ENCODE data around the gene CHP1.
"Not testable (repeated sequence)": the region's sequence is repeated elsewhere in the genome, so short reads cannot be mapped to it uniquely, and the experiment has no call there.

Gene CHP1

DNA sequence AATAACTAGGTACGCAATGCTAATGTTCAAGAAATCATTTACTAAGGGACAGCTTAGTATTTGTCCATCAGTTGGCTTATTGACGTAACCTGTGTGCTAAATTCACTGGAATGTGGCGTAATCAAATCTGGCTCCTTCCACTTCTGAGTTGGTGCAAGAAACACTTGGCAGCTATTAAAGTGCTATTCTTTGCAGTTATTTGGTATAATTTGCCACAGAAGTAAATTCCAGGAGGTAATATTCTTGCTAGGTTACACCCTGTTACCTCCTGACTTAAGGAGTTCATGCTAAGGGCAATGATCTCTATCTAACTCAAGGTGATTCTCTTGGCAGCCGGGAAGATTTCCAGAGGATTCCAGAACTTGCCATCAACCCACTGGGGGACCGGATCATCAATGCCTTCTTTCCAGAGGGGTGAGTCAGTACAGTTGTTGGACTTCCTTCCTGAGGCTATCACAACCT lies 25.5 kb downstream of the CHP1 start:
- no peak for DNase-seq (ENCODE audit: low read depth)

DNA sequence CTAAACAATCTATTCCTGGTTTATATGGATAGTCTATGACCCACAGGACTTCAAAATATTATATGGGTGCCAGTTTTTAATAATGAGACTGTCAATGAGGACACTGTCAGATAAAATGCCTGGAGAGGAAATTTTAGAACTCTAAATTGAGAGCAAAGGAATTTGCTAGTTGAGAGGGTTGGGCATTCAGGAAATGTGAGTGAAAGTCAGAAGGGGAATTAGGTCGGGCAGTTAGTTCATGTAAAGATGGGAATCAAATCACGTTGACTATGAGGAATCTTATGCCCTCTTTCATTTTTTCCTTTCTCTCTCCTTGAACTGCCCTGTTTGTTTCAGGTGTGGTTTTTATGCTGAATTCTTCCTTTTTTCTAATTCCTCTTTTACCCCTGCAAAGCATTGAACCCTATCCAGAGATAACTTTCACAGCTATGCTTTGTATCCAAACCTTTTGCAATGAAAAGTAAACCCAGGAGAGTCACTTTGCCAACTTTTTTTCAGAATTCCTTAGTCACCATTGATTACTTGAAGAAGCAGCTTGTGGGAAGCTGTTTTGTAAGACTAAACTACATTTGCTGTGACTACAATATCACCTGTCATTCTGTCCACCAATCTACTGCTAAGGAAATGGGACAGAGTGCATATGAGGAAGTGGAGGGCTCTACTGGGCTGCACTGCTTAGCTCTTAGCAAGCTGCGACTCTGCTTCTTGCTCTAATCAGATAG lies 27.8 kb downstream of the CHP1 start:
- DNase-seq (ENCODE audit: low read depth) = no peak

DNA sequence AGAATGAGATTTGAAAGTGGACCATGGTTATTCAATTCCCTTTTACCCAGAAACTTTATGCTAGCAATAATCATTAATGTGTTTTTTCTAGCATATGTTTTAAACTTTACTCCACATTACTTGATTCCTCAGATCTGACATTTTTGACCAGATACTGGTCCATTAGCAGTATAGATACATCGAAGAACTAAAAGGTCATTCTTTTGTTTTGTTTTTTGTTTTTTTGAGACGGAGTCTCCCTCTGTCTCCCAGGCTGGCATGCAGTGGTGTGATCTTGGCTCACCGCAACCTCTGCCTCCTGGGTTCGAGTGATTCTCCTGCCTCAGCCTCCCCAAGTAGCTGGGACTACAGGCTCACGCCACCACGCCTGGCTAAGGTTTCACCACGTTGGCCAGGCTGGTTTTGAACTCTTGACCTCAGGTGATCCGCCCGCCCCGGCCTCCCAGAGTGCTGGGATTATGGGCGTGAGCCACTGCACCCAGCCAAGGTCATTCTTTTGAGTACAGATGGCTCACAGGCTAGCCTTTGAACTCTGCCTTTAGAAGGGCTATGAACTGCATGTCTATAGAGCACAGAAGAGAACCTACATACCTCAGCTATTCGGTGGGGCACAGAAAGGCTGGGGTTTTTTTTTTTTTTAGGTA lies 28.6 kb downstream of the CHP1 start:
- no peak for DNase-seq (ENCODE audit: low read depth)

DNA sequence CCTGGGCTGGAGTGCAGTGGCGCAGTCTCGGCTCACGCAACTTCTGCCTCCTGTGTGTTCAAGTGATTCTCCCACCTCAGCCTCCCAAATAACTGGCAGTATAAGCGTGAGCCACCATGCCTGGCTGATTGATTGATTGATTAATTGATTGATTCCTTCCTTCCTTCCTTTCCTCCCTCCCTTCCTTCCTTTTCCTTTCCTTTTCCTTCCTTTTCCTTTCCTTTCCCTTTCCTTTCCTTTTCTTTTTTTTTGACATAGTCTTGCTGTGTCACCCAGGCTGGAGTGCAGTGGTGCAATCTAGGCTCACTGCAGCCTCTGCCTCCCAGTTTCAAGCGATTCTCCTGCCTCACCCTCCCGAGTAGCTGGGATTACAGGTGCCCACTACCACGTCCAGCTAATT lies 29.9 kb downstream of the CHP1 start:
- DNase-seq (ENCODE audit: low read depth) = not testable (repeated sequence)

DNA sequence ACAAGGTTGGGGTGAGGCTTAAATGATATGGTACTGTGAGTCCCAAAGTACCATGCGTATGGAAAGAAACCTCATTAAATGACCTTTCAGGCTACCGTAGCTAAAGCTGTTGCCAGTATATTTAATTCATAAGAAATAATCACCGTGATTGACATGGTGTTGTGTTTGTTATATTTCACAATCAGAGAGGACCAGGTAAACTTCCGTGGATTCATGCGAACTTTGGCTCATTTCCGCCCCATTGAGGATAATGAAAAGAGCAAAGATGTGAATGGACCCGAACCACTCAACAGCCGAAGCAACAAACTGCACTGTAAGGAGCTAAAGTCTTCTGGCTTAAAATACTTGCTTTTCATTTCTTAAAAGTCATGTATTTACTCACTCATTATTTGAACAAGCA lies 31.5 kb downstream of the CHP1 start:
- DNase-seq (ENCODE audit: low read depth) = no peak

DNA sequence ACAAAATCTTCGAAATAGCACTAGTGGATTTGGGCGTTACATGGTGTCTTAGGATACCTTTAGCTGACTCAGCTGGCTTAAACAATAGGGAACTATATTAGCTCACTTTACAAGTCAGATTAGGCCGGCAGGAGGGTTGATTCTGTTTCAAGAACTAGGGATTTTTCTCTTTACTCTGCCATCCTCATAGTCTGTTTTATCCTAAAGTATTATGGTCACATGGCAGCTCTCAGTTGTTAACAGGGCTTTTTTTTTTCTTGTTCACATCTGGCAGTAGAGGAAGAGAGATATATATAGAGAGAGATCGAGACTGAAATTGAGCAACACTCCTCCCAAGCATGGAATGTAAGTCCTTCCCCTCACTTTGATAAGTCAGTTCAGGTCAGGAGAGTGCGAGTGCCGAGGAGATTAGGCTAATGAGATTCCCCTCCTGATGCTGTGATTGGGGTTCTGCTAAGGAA lies 32.9 kb downstream of the CHP1 start:
- no peak for DNase-seq (ENCODE audit: low read depth)

DNA sequence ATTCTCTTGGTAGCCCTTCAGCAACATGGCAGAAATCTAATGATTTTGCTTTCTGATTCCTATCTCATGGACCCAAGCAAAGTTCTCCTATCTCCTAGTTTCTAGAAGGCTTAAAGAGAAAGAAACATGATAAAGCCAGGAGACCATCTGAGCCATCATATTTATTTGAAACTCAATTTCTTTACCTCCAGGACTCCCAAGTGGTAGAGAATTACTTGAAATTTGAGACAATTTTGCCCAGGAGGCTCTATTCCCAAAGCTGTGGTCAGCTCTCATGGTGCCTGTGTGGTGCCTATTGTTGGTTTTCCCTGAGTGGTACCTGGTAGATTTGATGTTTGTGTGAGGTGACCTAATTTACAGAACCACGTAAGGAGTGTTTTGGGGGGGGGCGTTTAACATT lies 38.8 kb downstream of the CHP1 start:
- no peak for DNase-seq (ENCODE audit: low read depth)

DNA sequence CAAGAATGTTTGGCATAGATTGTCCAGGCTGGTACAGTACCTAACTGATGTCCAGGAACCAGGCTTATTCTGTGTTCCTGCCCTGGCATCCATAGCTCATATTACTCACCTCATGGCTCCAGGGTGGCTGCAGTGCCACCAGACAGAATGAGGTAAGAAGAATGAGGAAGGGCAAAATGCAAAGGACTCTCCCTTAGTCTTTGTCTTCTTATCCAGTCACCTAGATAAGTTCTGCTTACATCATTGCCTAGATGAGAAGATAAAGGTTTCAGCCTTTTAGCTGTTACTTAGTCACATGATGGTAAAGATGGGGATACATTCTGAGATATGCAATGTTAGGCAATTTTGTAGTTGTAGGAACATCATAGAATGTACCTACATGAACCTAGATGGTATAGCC lies 45.8 kb downstream of the CHP1 start:
- no peak for DNase-seq (ENCODE audit: low read depth)

DNA sequence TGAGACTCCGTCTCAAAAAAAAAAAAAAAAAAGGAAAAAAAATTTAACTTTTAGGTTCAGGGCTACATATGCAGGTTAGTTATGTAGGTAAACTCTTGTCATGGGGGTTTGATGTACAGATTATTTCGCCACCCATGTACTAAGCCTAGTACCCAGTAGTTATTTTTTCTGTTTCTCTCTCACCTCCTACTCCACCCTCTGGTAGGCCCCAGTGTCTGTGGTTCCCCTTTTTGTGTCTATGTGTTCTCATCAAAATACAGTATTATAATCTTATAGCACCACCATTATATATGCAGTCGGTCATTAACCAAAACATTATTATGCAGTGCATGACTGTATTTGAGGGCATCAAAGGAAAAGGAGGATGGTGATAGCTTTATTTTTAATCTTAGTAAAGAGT lies 47.3 kb downstream of the CHP1 start:
- DNase-seq (ENCODE audit: low read depth) = no peak

DNA sequence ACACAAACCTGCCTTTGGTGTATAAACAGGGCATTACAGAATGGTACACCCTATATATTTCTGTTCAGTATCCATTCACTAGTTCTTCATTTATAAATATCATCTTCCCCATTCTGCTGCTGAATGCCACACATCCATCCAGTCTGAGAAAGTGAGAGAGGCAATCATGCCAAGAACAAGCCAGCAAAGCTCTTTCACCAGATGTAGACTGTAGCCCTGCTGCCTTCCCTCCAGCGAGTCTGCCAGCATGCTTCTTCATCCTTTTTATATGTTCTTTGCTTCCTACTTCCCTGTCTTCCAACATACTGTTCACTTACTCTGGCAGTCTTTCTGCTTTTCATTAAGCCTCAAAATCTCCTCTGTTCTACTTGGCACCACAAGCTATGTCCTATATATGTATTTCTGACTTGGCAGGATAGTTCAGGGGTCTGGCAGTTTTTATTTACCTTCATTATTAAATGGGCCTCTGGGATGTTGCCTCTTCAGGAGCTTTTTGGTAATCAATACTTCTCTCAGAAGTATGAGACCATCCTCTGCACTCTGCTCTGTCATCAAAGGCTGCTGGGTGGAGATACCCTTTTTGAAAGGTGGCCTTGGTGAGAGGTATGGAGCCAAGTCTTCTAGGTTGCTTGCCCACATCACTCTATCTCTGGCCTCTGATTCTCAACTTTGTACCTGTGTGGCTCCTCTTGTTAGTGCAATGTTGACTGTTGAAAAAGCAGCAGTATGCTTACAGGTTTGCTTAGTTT lies 48.6 kb downstream of the CHP1 start:
- no peak for DNase-seq (ENCODE audit: low read depth)

DNA sequence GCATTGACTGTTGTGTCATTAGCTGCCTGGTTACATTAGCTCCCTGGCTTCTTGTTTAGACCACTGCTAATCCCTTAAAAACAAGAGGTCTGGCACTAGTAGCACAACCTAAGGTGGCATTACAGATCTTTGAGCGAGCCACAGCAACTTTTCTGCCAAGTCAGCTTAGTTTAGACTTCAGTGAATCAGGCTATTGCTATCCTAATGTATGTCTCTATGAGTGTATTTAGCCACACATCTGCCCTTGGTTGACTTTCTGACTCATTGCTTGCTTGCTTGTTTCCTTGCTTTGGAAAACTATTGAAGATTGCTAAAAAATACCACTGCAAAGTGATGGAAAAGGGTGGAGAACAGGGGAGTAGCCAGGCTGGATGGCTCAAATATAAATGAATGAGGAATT lies 50.2 kb downstream of the CHP1 start:
- no peak for DNase-seq (ENCODE audit: low read depth)

DNA sequence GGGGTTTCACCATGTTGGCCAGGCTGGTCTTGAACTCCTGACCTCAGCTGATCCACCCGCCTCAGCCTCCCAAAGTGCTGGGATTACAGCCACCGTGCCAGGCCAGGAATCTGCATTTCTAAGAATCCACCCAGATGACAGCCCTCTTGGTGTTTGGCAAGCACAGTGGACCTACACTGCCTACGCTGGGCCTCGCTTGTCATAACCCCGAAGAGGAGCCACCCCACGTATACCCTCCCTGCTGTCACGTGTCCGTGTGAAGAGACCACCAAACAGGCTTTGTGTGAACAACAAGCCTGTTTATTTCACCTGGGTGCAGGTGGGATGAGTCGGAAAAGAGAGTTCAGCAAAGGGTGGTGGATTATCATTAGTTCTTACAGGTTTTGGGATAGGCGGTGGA lies 51.4 kb downstream of the CHP1 start:
- not testable (repeated sequence) for DNase-seq (ENCODE audit: low read depth)

DNA sequence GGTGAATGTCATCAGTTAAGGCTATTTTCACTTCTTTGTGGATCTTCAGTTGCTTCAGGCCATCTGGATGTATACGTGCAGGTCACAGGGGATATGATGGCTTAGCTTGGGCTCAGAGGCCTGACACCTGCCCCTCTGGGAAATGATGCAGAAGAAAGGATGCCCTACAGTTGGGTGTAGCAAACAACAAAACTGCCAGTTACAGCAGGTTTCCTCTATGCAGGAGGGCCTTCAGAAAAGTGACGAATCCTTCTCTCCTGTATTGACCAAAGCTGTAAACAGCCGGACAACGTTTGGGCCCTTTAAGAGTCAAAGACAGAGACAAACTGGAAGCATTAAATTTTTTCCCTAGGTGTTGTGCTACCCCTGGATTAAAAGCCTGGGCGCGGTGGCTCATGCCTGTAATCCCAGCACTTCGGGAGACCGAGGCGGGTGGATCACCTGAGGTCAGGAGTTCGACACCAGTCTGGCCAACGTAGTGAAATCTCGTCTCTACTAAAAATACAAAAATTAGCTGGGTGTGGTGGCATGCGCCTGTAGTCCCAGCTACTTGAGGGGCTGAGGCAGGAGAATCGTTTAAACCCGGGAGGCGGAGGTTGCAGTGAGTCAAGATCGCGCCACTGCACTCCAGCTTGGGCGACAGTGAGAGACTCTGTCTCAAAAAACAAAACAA lies 52.0 kb downstream of the CHP1 start:
- DNase-seq (ENCODE audit: low read depth) = not testable (repeated sequence)

DNA sequence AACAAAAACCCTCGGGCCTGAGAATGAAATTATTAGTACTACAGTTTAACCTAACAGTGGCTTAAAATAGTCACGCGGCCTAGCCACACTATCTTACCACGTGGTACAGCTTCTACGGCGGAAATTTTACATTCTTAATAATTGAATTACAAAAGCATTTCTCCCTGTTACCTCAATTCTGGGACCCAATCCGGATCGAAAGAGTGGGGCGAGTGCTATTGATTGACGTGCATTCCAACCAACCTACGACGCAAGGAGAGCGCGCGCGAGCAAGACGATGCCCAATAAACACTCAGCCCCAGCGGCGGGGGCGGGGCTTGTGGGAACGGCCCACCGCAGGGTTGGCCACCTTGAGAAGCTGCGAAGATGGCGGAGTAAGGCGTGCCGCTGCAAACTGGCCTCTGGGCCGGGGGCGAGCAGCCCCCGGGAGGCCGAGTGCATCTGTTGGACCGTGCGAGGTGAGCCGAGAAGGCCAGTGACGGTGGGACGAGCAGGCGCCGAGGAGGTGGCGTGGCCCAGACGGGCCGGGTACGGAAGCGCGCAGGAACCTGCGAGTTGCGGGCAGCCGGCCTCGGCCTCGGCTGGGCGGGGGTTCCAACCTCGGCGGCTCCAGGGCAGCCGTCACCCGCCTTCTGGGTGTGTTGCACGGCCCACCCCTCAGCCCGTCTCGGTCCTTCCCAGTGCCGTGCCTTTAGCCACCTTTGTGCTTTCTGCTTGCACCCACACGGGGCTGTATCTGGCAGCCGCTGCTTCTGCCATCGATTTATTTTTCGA lies 52.8 kb downstream of the CHP1 start:
- DNase-seq (ENCODE audit: low read depth) = peak; percentile 95

DNA sequence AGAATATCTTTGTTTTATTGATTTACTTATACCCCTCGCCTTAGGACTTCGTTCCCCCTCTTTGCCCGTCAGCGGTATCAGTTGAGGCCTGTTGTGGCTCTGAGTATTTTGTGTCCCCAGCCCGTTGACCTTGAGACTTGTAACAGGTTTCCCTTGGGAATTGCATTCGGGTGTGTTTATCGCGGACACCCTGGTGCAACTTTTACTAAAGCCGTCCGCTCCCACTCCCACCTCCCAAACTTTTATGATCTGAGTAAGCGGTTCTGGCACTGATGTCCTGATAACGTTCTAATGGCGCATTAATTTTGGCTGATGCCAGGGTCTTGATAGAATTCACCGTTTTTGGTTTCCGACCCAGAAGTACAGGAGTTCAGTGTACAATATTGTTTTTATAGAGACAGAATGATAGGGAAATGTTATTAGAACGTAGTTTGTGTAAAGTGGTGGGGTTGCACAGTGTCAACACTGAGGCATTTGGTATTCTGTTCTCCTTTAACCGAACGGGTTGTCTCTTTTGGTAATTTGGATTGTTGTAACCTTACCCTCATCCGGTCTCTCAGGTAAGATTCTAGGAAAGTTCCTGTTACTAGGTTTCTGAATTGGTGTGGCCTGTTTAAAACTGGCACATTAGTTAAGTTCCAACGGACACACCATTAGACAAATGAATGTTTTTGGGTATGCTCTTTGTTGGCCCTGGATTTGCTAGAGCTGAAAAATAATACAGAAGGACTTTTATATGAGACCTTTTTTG lies 53.5 kb downstream of the CHP1 start:
- no peak for DNase-seq (ENCODE audit: low read depth)

DNA sequence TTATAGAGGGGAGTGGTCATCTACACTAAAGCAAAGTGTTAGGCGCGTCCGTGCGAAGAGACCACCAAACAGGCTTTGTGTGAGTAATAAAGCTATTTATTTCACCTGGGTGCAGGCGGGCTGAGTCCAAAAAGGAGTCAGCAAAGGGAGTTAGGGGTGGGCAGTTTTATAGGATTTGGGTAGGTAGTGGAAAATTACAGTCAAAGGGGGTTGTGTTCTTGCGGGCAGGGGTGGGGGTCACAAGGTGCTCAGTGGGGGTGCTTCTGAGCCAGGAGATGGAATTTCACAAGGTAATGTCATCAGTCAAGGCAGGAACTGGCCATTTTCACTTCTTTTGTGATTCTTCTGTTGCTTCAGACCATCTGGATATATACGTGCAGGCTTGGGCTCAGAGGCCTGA lies 54.2 kb downstream of the CHP1 start:
- DNase-seq (ENCODE audit: low read depth) = no peak

DNA sequence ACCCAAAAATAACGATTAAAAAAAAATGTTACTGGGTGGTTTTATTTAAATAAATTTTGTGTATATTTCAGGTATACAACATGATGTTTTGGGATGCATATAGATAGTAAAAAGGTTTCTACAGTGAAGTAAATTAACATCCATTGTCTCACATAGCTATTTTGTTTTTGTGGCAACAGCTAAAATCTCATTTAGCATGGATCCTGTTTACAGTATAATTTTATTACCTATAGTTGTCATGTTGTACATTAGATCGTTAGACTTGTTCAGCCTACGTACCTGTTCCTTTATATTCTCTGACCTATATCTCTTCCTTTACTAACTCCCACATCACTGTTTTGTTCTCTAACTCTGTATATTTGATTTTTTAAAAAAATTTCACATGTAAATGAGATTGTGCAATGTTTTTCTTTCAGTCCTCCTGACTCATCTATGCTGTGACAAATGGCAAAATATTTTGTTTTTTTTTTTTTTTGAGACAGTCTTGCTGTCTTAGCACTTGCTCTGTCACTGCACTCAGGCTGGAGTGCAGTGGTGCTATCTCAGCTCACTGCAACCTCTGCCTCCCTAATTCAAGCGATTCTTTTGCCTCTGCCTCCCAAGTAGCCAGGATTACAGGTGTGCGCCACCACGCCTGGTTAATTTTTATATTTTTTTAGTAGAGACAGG lies 55.7 kb downstream of the CHP1 start:
- no peak for DNase-seq (ENCODE audit: low read depth)

DNA sequence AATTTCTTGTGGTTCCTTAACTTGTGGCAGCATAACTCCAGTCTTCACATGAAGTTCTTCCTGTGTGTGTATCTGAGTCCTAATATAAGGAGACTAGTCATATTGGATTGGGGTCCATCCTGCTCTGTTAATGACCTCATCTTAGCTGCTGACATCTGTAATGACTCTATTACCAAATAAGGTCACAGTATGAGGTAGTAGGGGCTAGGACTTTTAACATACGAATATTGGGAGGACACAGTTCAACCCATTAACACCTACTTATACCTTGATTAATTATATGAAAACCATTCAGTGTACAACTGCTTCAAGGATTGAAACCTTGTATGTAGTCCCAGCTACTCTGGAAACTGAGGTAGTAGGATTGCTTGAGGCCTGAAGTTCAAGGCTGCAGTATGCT lies 57.4 kb downstream of the CHP1 start:
- DNase-seq (ENCODE audit: low read depth) = no peak

DNA sequence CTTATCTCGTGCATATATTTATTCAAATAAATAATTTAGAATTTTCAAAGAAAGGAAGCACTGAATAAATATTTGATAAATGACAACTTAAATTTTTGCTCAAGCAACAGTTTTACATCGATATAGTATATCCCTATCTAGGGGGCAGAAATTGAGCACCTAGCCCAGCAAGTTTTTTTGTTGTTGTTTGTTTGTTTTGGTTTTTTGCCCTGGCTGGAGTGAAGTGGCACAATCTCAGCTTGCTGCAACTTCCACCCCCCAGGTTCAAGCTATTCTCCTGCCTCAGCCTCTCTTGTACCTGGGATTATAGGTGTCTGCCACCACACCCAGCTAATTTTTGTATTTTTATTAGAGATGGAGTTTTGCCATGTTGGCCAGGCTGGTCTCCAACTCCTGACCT lies 58.9 kb downstream of the CHP1 start:
- no peak for DNase-seq (ENCODE audit: low read depth)

DNA sequence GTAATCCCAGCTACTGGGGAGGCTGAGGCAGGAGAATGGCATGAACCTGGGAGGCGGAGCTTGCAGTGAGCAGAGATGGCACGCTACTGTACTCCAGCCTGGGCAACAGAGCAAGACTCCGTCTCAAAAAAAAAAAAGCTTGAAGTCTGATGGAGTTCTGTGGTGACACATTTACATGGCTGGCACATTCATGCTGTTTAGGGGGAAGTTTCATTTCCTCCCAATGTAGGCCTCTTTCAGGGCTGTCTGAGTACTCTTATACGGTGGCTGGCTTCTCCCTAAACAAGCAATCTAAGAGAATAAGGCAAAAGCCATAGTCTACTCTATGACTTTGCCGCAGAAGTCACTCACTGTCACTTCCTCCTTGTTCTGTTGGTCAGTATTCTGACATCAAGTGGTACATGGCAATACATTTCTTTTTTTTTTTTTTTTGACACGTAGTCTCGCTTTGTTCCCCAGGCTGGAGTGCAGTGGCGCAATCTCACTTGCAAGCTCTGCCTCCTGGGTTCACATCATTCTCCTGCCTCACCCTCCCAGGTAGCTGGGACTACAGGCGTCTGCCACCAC lies 60.1 kb downstream of the CHP1 start:
- DNase-seq (ENCODE audit: low read depth) = no peak
